H9 (cell line): ENCODE results near the gene TSC22D1. TPM values are rescaled to one million over a fixed set of nuclear protein-coding genes. Genes with fewer than 3 reads are reported as not detected.

Experiments used
- DNase-seq: peaks from one replicate; pipeline ENCODE4 v3.0.0-alpha.2; 2017
- H2AFZ ChIP-seq: one replicate; pipeline ENCODE4 v1.6.1; 2013; ENCODE audit warnings: mild to moderate bottlenecking, low read length, control low read depth, moderate library complexity
- H2AK5ac ChIP-seq: 2 replicates; pipeline ENCODE4 v1.6.1; 2013; ENCODE audit warnings: low read length, control low read depth, mixed read lengths; ENCODE audit not compliant: insufficient read length
- H2BK120ac ChIP-seq: one replicate; pipeline ENCODE4 v1.6.1; 2013; ENCODE audit warnings: low read depth, mild to moderate bottlenecking, low read length, control low read depth, inconsistent platforms; ENCODE audit not compliant: poor library complexity, severe bottlenecking
- H2BK12ac ChIP-seq: 2 replicates; pipeline ENCODE4 v1.6.1; 2013; ENCODE audit warnings: low read length, control low read depth, mixed read lengths, low read depth; ENCODE audit not compliant: insufficient read length
- H2BK15ac ChIP-seq: 2 replicates; pipeline ENCODE4 v1.6.1; 2013; ENCODE audit warnings: low read depth, low read length, control low read depth
- H2BK20ac ChIP-seq: one replicate; pipeline ENCODE4 v1.6.1; 2013; ENCODE audit warnings: low read depth, mild to moderate bottlenecking, low read length, control low read depth, inconsistent platforms; ENCODE audit not compliant: poor library complexity, severe bottlenecking
- H2BK5ac ChIP-seq: 2 replicates; pipeline ENCODE4 v1.6.1; 2013; ENCODE audit warnings: low read length, control low read depth, mixed read lengths; ENCODE audit not compliant: insufficient read length
- H3K14ac ChIP-seq: 2 replicates; pipeline ENCODE4 v1.6.1; 2013; ENCODE audit warnings: low read length, control low read depth; ENCODE audit not compliant: insufficient read depth
- H3K18ac ChIP-seq: 2 replicates; pipeline ENCODE4 v1.6.1; 2013; ENCODE audit warnings: low read depth, mild to moderate bottlenecking, mixed read lengths, low read length, control low read depth; ENCODE audit not compliant: insufficient read length
- H3K23ac ChIP-seq: 2 replicates; pipeline ENCODE4 v1.6.1; 2013; ENCODE audit warnings: low read length, control low read depth, mixed read lengths, low read depth; ENCODE audit not compliant: insufficient read length
- H3K23me2 ChIP-seq: 2 replicates; pipeline ENCODE4 v1.6.1; 2013; ENCODE audit warnings: low read depth, mild to moderate bottlenecking, mixed read lengths, low read length, control low read depth; ENCODE audit not compliant: insufficient read length, poor library complexity, severe bottlenecking
- H3K27ac ChIP-seq: 2 replicates; pipeline ENCODE4 v1.5.1; 2013; ENCODE audit warnings: low read length, control low read depth, mixed read lengths, low read depth; ENCODE audit not compliant: insufficient read length
- H3K27me3 ChIP-seq: 2 replicates; pipeline ENCODE4 v1.6.1; 2013; ENCODE audit warnings: low read length, control low read depth, inconsistent platforms; ENCODE audit not compliant: insufficient read depth
- H3K4ac ChIP-seq: 2 replicates; pipeline ENCODE4 v1.6.1; 2013; ENCODE audit warnings: low read depth, mild to moderate bottlenecking, control low read depth, inconsistent platforms, low read length, moderate library complexity
- H3K4me1 ChIP-seq: 2 replicates; pipeline ENCODE4 v1.6.1; 2013; ENCODE audit warnings: low read length, control low read depth, inconsistent platforms; ENCODE audit not compliant: insufficient read depth
- H3K4me2 ChIP-seq: 2 replicates; pipeline ENCODE4 v1.6.1; 2013; ENCODE audit warnings: low read length, control low read depth, mixed read lengths; ENCODE audit not compliant: insufficient read length, insufficient read depth
- H3K56ac ChIP-seq: 2 replicates; pipeline ENCODE4 v1.6.1; 2013; ENCODE audit warnings: low read depth, mild to moderate bottlenecking, mixed read lengths, low read length, control low read depth; ENCODE audit not compliant: insufficient read length
- H3K79me1 ChIP-seq: 2 replicates; pipeline ENCODE4 v1.6.1; 2013; ENCODE audit warnings: low read depth, mild to moderate bottlenecking, moderate library complexity, low read length, control low read depth, inconsistent platforms; ENCODE audit not compliant: insufficient read depth, poor library complexity, severe bottlenecking
- H3K79me2 ChIP-seq: 2 replicates; pipeline ENCODE4 v1.6.1; 2013; ENCODE audit warnings: low read length, control low read depth, inconsistent platforms; ENCODE audit not compliant: insufficient read depth
- H3K9ac ChIP-seq: 2 replicates; pipeline ENCODE4 v1.6.1; 2013; ENCODE audit warnings: low read length, control low read depth, mixed read lengths; ENCODE audit not compliant: insufficient read length; ENCODE audit errors: extremely low read depth
- H3K9me3 ChIP-seq: one replicate; pipeline ENCODE4 v1.6.1; 2013; ENCODE audit warnings: low read depth, low read length, inconsistent platforms; ENCODE audit not compliant: control insufficient read depth
- H3T11ph ChIP-seq: one replicate; pipeline ENCODE4 v1.6.1; 2013; ENCODE audit warnings: mild to moderate bottlenecking, low read length, control low read depth, inconsistent platforms
- H4K20me1 ChIP-seq: one replicate; pipeline ENCODE4 v1.6.1; 2013; ENCODE audit not compliant: control insufficient read depth, insufficient read length, insufficient read depth
- H4K5ac ChIP-seq: 2 replicates; pipeline ENCODE4 v1.6.1; 2013; ENCODE audit warnings: low read depth, mild to moderate bottlenecking, mixed read lengths, low read length, control low read depth; ENCODE audit not compliant: insufficient read length
- H4K8ac ChIP-seq: replicated peaks from 2 replicates; pipeline ENCODE4 v1.6.1; 2013; ENCODE audit warnings: low read length, control low read depth, mixed read lengths, low read depth; ENCODE audit not compliant: insufficient read length
- H4K91ac ChIP-seq: 2 replicates; pipeline ENCODE4 v1.6.1; 2013; ENCODE audit warnings: low read depth, mild to moderate bottlenecking, moderate library complexity, mixed read lengths, low read length, control low read depth; ENCODE audit not compliant: insufficient read length
- H3K27ac Mint-ChIP-seq, 3 experiments: 2 replicates in 2 of 3; 3 replicates in 1 of 3; pipeline ENCODE4 v1.8.0; 2020 to 2021; ENCODE audit warnings: mixed read lengths in 3 of 3, mild to moderate bottlenecking in 1 of 3, moderate library complexity in 1 of 3
- H3K27me3 Mint-ChIP-seq: 2 replicates; pipeline ENCODE4 v1.8.0; 2021; ENCODE audit warnings: low read depth, mild to moderate bottlenecking, moderate library complexity, mixed read lengths
- H3K36me3 Mint-ChIP-seq, 3 experiments: 2 replicates in 2 of 3; 3 replicates in 1 of 3; pipeline ENCODE4 v1.8.0; 2020 to 2021; ENCODE audit warnings: low read depth in 3 of 3, mixed read lengths in 3 of 3; ENCODE audit not compliant: insufficient read depth in 1 of 3
- H3K4me1 Mint-ChIP-seq, 2 experiments: 2 replicates each; pipeline ENCODE4 v1.8.0; 2020; ENCODE audit warnings: mixed read lengths in 2 of 2
- H3K4me3 Mint-ChIP-seq, 2 experiments: 2 replicates in 1 of 2; 3 replicates in 1 of 2; pipeline ENCODE4 v1.8.0; 2020 to 2021; ENCODE audit warnings: mild to moderate bottlenecking in 2 of 2, mixed read lengths in 2 of 2, moderate library complexity in 1 of 2
- H3K9me3 Mint-ChIP-seq, 2 experiments: 2 replicates in 1 of 2; 3 replicates in 1 of 2; pipeline ENCODE4 v1.8.0; 2020; ENCODE audit warnings: mild to moderate bottlenecking in 2 of 2, mixed read lengths in 2 of 2, moderate library complexity in 1 of 2
- WGBS: extraction: QIAGEN DNeasy Blood & Tissue Kit; methylation state at CpG from one replicate; pipeline ENCODE4 v1.1.7; 2013; ENCODE audit warnings: missing lambda C conversion rate, low lambda C conversion rate, mixed read lengths; ENCODE audit not compliant: insufficient read length; ENCODE audit errors: extremely low coverage; 5-methylcytosine and 5-hydroxymethylcytosine counted together
- total RNA-seq: library from RNA; stranded (reverse); gene quantifications from 2 replicates; pipeline ENCODE4 v1.2.1, GENCODE V29; 2021
- TF ChIP-seq, protein P1 (sequence below): fragments of 200-600 bp; sonication (generic); conservative IDR thresholded peaks from 3 replicates; pipeline ENCODE4 v1.8.0; 2021; ENCODE audit warnings: antibody characterized with exemption, mild to moderate bottlenecking

TSC22D1 gene
- total RNA-seq, 1 experiment from 2014 or later, result 76.7 TPM

DNA sequence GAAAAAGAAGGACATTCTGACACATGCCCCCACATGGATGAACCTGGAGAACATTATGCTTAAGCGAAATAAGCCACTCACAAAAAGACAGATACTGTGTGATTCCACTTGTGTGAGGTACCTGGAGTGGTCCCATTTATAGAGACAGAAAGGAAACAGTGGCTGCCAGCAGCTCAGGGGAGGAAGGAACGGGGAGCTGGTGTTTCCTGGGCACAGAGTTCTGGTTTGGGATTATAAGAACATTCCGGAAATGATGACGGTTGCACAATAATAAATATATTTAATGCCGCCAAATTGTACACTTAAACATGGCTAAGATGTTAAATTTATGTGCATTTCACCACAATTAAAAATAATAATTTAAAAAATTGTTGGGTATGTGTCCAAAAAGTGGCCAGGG is 169.5 kb downstream of the TSC22D1 start:
- WGBS, result no CpG with 5 or more reads among the region's 5 CpGs
- no peak overlapping the region for H2BK15ac ChIP-seq
- peaks cover 6% of the 10 kb centered on the region for H3K23me2 ChIP-seq
- no peak overlapping the region for H2AK5ac ChIP-seq
- no peak overlapping the region for H4K5ac ChIP-seq
- H3K27ac Mint-ChIP-seq, result no peak overlapping the region
- H3K4ac ChIP-seq, result no peak overlapping the region
- peaks cover 10% of the 10 kb centered on the region for H3K27me3 Mint-ChIP-seq
- H3K79me2 ChIP-seq, result no peaks in the 10 kb centered on the region
- no peak overlapping the region for H3K9ac ChIP-seq
- no peak overlapping the region for H3K27ac ChIP-seq
- H3K4me2 ChIP-seq, result no peak overlapping the region
- H2BK120ac ChIP-seq, result no peak overlapping the region
- H4K20me1 ChIP-seq, result no peaks in the 10 kb centered on the region
- H3K9me3 ChIP-seq, result no peaks in the 10 kb centered on the region
- no peak overlapping the region for H3K18ac ChIP-seq
- H3K4me3 Mint-ChIP-seq, result no peak overlapping the region
- H4K91ac ChIP-seq, result no peak overlapping the region
- H3K14ac ChIP-seq, result no peak overlapping the region
- H3K23ac ChIP-seq, result no peak overlapping the region
- no peaks in the 10 kb centered on the region for H3K36me3 Mint-ChIP-seq
- peaks cover 57 to 67% of the 10 kb centered on the region in 2 experiments for H3K4me1 Mint-ChIP-seq
- no peak overlapping the region for H3T11ph ChIP-seq
- H2AFZ ChIP-seq, result no peak overlapping the region
- H3K56ac ChIP-seq, result no peak overlapping the region
- no peaks in the 10 kb centered on the region for H3K79me1 ChIP-seq
- peaks cover 15% of the 10 kb centered on the region for H3K4me1 ChIP-seq
- no peak overlapping the region for H2BK12ac ChIP-seq
- no peaks in the 10 kb centered on the region for H3K27me3 ChIP-seq
- TF ChIP-seq, protein P1, sequence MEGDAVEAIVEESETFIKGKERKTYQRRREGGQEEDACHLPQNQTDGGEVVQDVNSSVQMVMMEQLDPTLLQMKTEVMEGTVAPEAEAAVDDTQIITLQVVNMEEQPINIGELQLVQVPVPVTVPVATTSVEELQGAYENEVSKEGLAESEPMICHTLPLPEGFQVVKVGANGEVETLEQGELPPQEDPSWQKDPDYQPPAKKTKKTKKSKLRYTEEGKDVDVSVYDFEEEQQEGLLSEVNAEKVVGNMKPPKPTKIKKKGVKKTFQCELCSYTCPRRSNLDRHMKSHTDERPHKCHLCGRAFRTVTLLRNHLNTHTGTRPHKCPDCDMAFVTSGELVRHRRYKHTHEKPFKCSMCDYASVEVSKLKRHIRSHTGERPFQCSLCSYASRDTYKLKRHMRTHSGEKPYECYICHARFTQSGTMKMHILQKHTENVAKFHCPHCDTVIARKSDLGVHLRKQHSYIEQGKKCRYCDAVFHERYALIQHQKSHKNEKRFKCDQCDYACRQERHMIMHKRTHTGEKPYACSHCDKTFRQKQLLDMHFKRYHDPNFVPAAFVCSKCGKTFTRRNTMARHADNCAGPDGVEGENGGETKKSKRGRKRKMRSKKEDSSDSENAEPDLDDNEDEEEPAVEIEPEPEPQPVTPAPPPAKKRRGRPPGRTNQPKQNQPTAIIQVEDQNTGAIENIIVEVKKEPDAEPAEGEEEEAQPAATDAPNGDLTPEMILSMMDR, result no peak
- H3K9me3 Mint-ChIP-seq, result no peaks in the 10 kb centered on the region; a peak in 1 of 5 replicates
- H4K8ac ChIP-seq, result no peak overlapping the region
- no peak overlapping the region for H2BK20ac ChIP-seq
- DNase-seq, result no peak
- H2BK5ac ChIP-seq, result no peak overlapping the region
